HG03354 (cell line): Measurements from ENCODE around the gene SMIM43.
A peak's percentile ranks its signal among the peaks of the same experiment; 100 is the strongest.
"Not testable (repeated sequence)": the region's sequence is repeated elsewhere in the genome, so short reads cannot be mapped to it uniquely, and the experiment has no call there.

ENCODE experiments used
- ATAC-seq: cut with Tn5 transposase; IDR thresholded peaks from one replicate; pipeline ENCODE4 v1.9.1; 2021; ENCODE audit warnings: mild to moderate bottlenecking; ENCODE audit not compliant: unreplicated experiment, poor library complexity, severe bottlenecking

SMIM43 gene

GRCh38 chr4:121738780-121739535 is 26.0 kb downstream of the SMIM43 start:
- ATAC-seq, result no peak

- no peak for ATAC-seq
Measured at GRCh38 chr4:121737846-121738554, 27.0 kb downstream of the SMIM43 start.

GRCh38 chr4:121736735-121737351 is 28.1 kb downstream of the SMIM43 start:
- peak; percentile 59 for ATAC-seq

GRCh38 chr4:121734571-121734970 is 30.4 kb downstream of the SMIM43 start:
- ATAC-seq, result no peak

GRCh38 chr4:121733942-121734341 is 31.0 kb downstream of the SMIM43 start:
- no peak for ATAC-seq

GRCh38 chr4:121729753-121730152 is 35.2 kb downstream of the SMIM43 start:
- ATAC-seq, result not testable (repeated sequence)

GRCh38 chr4:121728798-121729226 is 36.2 kb downstream of the SMIM43 start:
- no peak for ATAC-seq

- no peak for ATAC-seq
Measured at GRCh38 chr4:121728066-121728465, 36.9 kb downstream of the SMIM43 start.

GRCh38 chr4:121726642-121727268 is 38.2 kb downstream of the SMIM43 start:
- peak; percentile 96 for ATAC-seq

- ATAC-seq, result no peak
Measured at GRCh38 chr4:121724671-121725070, 40.3 kb downstream of the SMIM43 start.

- ATAC-seq, result no peak
Measured at GRCh38 chr4:121721700-121722099, 43.3 kb downstream of the SMIM43 start.

GRCh38 chr4:121720109-121720508 is 44.9 kb downstream of the SMIM43 start:
- ATAC-seq, result no peak

GRCh38 chr4:121717680-121718237 is 47.2 kb downstream of the SMIM43 start:
- no peak for ATAC-seq

- ATAC-seq, result no peak
Measured at GRCh38 chr4:121714548-121714947, 50.4 kb downstream of the SMIM43 start.

- no peak for ATAC-seq
Measured at GRCh38 chr4:121712783-121713182, 52.2 kb downstream of the SMIM43 start.

GRCh38 chr4:121712001-121712651 is 52.8 kb downstream of the SMIM43 start:
- peak; percentile 2 for ATAC-seq

GRCh38 chr4:121711263-121712000 is 53.5 kb downstream of the SMIM43 start:
- ATAC-seq, result peak; percentile 89

- ATAC-seq, result no peak
Measured at GRCh38 chr4:121709766-121710405, 55.1 kb downstream of the SMIM43 start.
